Measurements from ENCODE around the gene CNTNAP2.

CNTNAP2 gene

GRCh38 chr7:147992698-147993097 is 1876.1 kb downstream of the CNTNAP2 start:
- no peak for DNase-seq (ENCODE audit: low read depth)

GRCh38 chr7:147997636-147998035 is 1881.0 kb downstream of the CNTNAP2 start:
- no peaks in the 10 kb centered on the region for H3K27me3 ChIP-seq (replicated peaks; ENCODE audit: control insufficient read depth, insufficient read depth, low read length)

More at GRCh38 chr7:147992698-147993097, 1876.1 kb downstream of the CNTNAP2 start:
- Histone ChIP-seq H3K36me3 (ENCODE audit: control insufficient read depth, insufficient read depth, low read length, severe bottlenecking) (no peaks in the 10 kb centered on the region), H3K4me1 (ENCODE audit: control insufficient read depth, insufficient read depth, low read length) (no peaks in the 10 kb centered on the region), H3K4me3 (ENCODE audit: low read length) (no peak overlapping the region), H3K9ac (ENCODE audit: low read length) (no peak overlapping the region), H3K27me3 (replicated peaks; ENCODE audit: control insufficient read depth, insufficient read depth, low read length) (no peaks in the 10 kb centered on the region), H3K9me3 (ENCODE audit: control insufficient read depth, low read length) (no peaks in the 10 kb centered on the region)

GRCh38 chr7:147999962-148000361 is 1883.4 kb downstream of the CNTNAP2 start:
- H3K9me3 ChIP-seq (ENCODE audit: control insufficient read depth, low read length) = no peaks in the 10 kb centered on the region
- H3K4me3 ChIP-seq (ENCODE audit: low read length) = no peak overlapping the region
- no peak overlapping the region for H3K9ac ChIP-seq (ENCODE audit: low read length)
- DNase-seq (ENCODE audit: low read depth) = no peak
- H3K36me3 ChIP-seq (ENCODE audit: control insufficient read depth, insufficient read depth, low read length, severe bottlenecking) = no peaks in the 10 kb centered on the region
- no peaks in the 10 kb centered on the region for H3K4me1 ChIP-seq (ENCODE audit: control insufficient read depth, insufficient read depth, low read length)
- H3K27me3 ChIP-seq (replicated peaks; ENCODE audit: control insufficient read depth, insufficient read depth, low read length) = no peaks in the 10 kb centered on the region

More at GRCh38 chr7:147997636-147998035, 1881.0 kb downstream of the CNTNAP2 start:
- no peak overlapping the region for H3K9ac ChIP-seq (ENCODE audit: low read length)
- H3K4me1 ChIP-seq (ENCODE audit: control insufficient read depth, insufficient read depth, low read length) = no peaks in the 10 kb centered on the region
- H3K36me3 ChIP-seq (ENCODE audit: control insufficient read depth, insufficient read depth, low read length, severe bottlenecking) = no peaks in the 10 kb centered on the region
- H3K9me3 ChIP-seq (ENCODE audit: control insufficient read depth, low read length) = no peaks in the 10 kb centered on the region
- no peak for DNase-seq (ENCODE audit: low read depth)
- no peak overlapping the region for H3K4me3 ChIP-seq (ENCODE audit: low read length)

GRCh38 chr7:148011753-148012152 is 1895.2 kb downstream of the CNTNAP2 start:
- no peak overlapping the region for H3K9ac ChIP-seq (ENCODE audit: low read length)
- DNase-seq (ENCODE audit: low read depth) = no peak
- no peak overlapping the region for H3K4me3 ChIP-seq (ENCODE audit: low read length)
- no peaks in the 10 kb centered on the region for H3K27me3 ChIP-seq (replicated peaks; ENCODE audit: control insufficient read depth, insufficient read depth, low read length)
- H3K4me1 ChIP-seq (ENCODE audit: control insufficient read depth, insufficient read depth, low read length) = no peaks in the 10 kb centered on the region
- no peaks in the 10 kb centered on the region for H3K9me3 ChIP-seq (ENCODE audit: control insufficient read depth, low read length)
- H3K36me3 ChIP-seq (ENCODE audit: control insufficient read depth, insufficient read depth, low read length, severe bottlenecking) = no peaks in the 10 kb centered on the region

- Histone ChIP-seq H3K4me1 (ENCODE audit: control insufficient read depth, insufficient read depth, low read length) (no peaks in the 10 kb centered on the region), H3K27me3 (replicated peaks; ENCODE audit: control insufficient read depth, insufficient read depth, low read length) (no peaks in the 10 kb centered on the region), H3K36me3 (ENCODE audit: control insufficient read depth, insufficient read depth, low read length, severe bottlenecking) (no peaks in the 10 kb centered on the region), H3K4me3 (ENCODE audit: low read length) (no peak overlapping the region), H3K9me3 (ENCODE audit: control insufficient read depth, low read length) (no peaks in the 10 kb centered on the region), H3K9ac (ENCODE audit: low read length) (no peak overlapping the region)
- DNase-seq (ENCODE audit: low read depth) = no peak
These were observed 1897.4 kb downstream of the CNTNAP2 start for GRCh38 chr7:148014001-148014400.

GRCh38 chr7:148014541-148014940 is 1897.9 kb downstream of the CNTNAP2 start:
- no peak overlapping the region for H3K9ac ChIP-seq (ENCODE audit: low read length)
- DNase-seq (ENCODE audit: low read depth) = peak; percentile 35
- no peaks in the 10 kb centered on the region for H3K27me3 ChIP-seq (replicated peaks; ENCODE audit: control insufficient read depth, insufficient read depth, low read length)
- no peaks in the 10 kb centered on the region for H3K36me3 ChIP-seq (ENCODE audit: control insufficient read depth, insufficient read depth, low read length, severe bottlenecking)
- no peaks in the 10 kb centered on the region for H3K4me1 ChIP-seq (ENCODE audit: control insufficient read depth, insufficient read depth, low read length)
- H3K9me3 ChIP-seq (ENCODE audit: control insufficient read depth, low read length) = no peaks in the 10 kb centered on the region
- no peak overlapping the region for H3K4me3 ChIP-seq (ENCODE audit: low read length)

GRCh38 chr7:148017126-148017525 is 1900.5 kb downstream of the CNTNAP2 start:
- Histone ChIP-seq H3K9me3 (ENCODE audit: control insufficient read depth, low read length) (no peaks in the 10 kb centered on the region), H3K9ac (ENCODE audit: low read length) (no peak overlapping the region), H3K36me3 (ENCODE audit: control insufficient read depth, insufficient read depth, low read length, severe bottlenecking) (no peaks in the 10 kb centered on the region), H3K4me3 (ENCODE audit: low read length) (no peak overlapping the region), H3K27me3 (replicated peaks; ENCODE audit: control insufficient read depth, insufficient read depth, low read length) (no peaks in the 10 kb centered on the region), H3K4me1 (ENCODE audit: control insufficient read depth, insufficient read depth, low read length) (no peaks in the 10 kb centered on the region)
- no peak for DNase-seq (ENCODE audit: low read depth)

- no peak overlapping the region for H3K4me3 ChIP-seq (ENCODE audit: low read length)
- no peak overlapping the region for H3K9ac ChIP-seq (ENCODE audit: low read length)
- no peaks in the 10 kb centered on the region for H3K9me3 ChIP-seq (ENCODE audit: control insufficient read depth, low read length)
- DNase-seq (ENCODE audit: low read depth) = no peak
- no peaks in the 10 kb centered on the region for H3K4me1 ChIP-seq (ENCODE audit: control insufficient read depth, insufficient read depth, low read length)
- H3K36me3 ChIP-seq (ENCODE audit: control insufficient read depth, insufficient read depth, low read length, severe bottlenecking) = no peaks in the 10 kb centered on the region
- H3K27me3 ChIP-seq (replicated peaks; ENCODE audit: control insufficient read depth, insufficient read depth, low read length) = no peaks in the 10 kb centered on the region
These were observed 1904.1 kb downstream of the CNTNAP2 start for GRCh38 chr7:148020679-148021078.

GRCh38 chr7:148021507-148022045 is 1905.0 kb downstream of the CNTNAP2 start:
- DNase-seq (ENCODE audit: low read depth) = no peak
- Histone ChIP-seq H3K4me3 (ENCODE audit: low read length) (no peak overlapping the region), H3K36me3 (ENCODE audit: control insufficient read depth, insufficient read depth, low read length, severe bottlenecking) (no peaks in the 10 kb centered on the region), H3K9ac (ENCODE audit: low read length) (no peak overlapping the region), H3K9me3 (ENCODE audit: control insufficient read depth, low read length) (no peaks in the 10 kb centered on the region), H3K4me1 (ENCODE audit: control insufficient read depth, insufficient read depth, low read length) (no peaks in the 10 kb centered on the region), H3K27me3 (replicated peaks; ENCODE audit: control insufficient read depth, insufficient read depth, low read length) (no peaks in the 10 kb centered on the region)

- Histone ChIP-seq H3K27me3 (replicated peaks; ENCODE audit: control insufficient read depth, insufficient read depth, low read length) (no peaks in the 10 kb centered on the region), H3K9me3 (ENCODE audit: control insufficient read depth, low read length) (no peaks in the 10 kb centered on the region), H3K4me3 (ENCODE audit: low read length) (no peak overlapping the region), H3K36me3 (ENCODE audit: control insufficient read depth, insufficient read depth, low read length, severe bottlenecking) (no peaks in the 10 kb centered on the region), H3K4me1 (ENCODE audit: control insufficient read depth, insufficient read depth, low read length) (no peaks in the 10 kb centered on the region), H3K9ac (ENCODE audit: low read length) (no peak overlapping the region)
- no peak for DNase-seq (ENCODE audit: low read depth)
These were observed 1906.2 kb downstream of the CNTNAP2 start for GRCh38 chr7:148022832-148023231.

- H3K9me3 ChIP-seq (ENCODE audit: control insufficient read depth, low read length) = no peaks in the 10 kb centered on the region
- no peaks in the 10 kb centered on the region for H3K4me1 ChIP-seq (ENCODE audit: control insufficient read depth, insufficient read depth, low read length)
- no peak overlapping the region for H3K9ac ChIP-seq (ENCODE audit: low read length)
- DNase-seq (ENCODE audit: low read depth) = no peak
- H3K4me3 ChIP-seq (ENCODE audit: low read length) = no peak overlapping the region
- no peaks in the 10 kb centered on the region for H3K27me3 ChIP-seq (replicated peaks; ENCODE audit: control insufficient read depth, insufficient read depth, low read length)
- H3K36me3 ChIP-seq (ENCODE audit: control insufficient read depth, insufficient read depth, low read length, severe bottlenecking) = no peaks in the 10 kb centered on the region
These were observed 1910.1 kb downstream of the CNTNAP2 start for GRCh38 chr7:148026713-148027112.

- Histone ChIP-seq H3K36me3 (ENCODE audit: control insufficient read depth, insufficient read depth, low read length, severe bottlenecking) (no peaks in the 10 kb centered on the region), H3K4me1 (ENCODE audit: control insufficient read depth, insufficient read depth, low read length) (no peaks in the 10 kb centered on the region), H3K4me3 (ENCODE audit: low read length) (no peak overlapping the region), H3K9me3 (ENCODE audit: control insufficient read depth, low read length) (no peaks in the 10 kb centered on the region), H3K9ac (ENCODE audit: low read length) (no peak overlapping the region), H3K27me3 (replicated peaks; ENCODE audit: control insufficient read depth, insufficient read depth, low read length) (no peaks in the 10 kb centered on the region)
- no peak for DNase-seq (ENCODE audit: low read depth)
These were observed 1911.6 kb downstream of the CNTNAP2 start for GRCh38 chr7:148028165-148028564.

Measured in adipocyte (in vitro differentiated cells).